GM12878 (cell line): ENCODE data around the gene SEC61A1. TPM values are rescaled to one million over a fixed set of nuclear protein-coding genes. Genes with fewer than 3 reads are reported as not detected.

Experiments
- ATAC-seq: fragments of 200-7000 bp; cut with Tn5 transposase; 3 replicates; pipeline ENCODE4 v1.9.1; 2020; ENCODE audit warnings: mild to moderate bottlenecking, moderate library complexity
- BruUV-seq: library from RNA; stranded (reverse); fragments of 400-500 nt; replicated peaks from 2 replicates; lab custom pipeline; 2021; lab: Mats Ljungman, UMichigan
- CTCF ChIA-PET: fragments of 300-600 bp; sonication (Branson Sonifier 250); formaldehyde crosslinking; extraction: SDS; loops from one replicate; lab custom pipeline; 2021; ENCODE audit warnings: inconsistent platforms; lab: Yijun Ruan, JAX
- POLR2A ChIA-PET: fragments of 350-600 bp; formaldehyde crosslinking; extraction: SDS; loops from one replicate; lab custom pipeline; 2021; ENCODE audit warnings: inconsistent platforms; lab: Charles Lee
- RAD21 ChIA-PET: fragments of 300-600 bp; sonication (Branson Sonifier 250); formaldehyde crosslinking; loops from one replicate; lab custom pipeline; 2023; ENCODE audit warnings: antibody characterized with exemption; ENCODE audit not compliant: unreplicated experiment; lab: Charles Lee
- SMC1A ChIA-PET: fragments of 300-600 bp; sonication (Branson Sonifier 250); formaldehyde crosslinking; loops from one replicate; lab custom pipeline; 2023; ENCODE audit not compliant: unreplicated experiment, uncharacterized antibody; lab: Charles Lee
- DNase-seq: peaks from one replicate; pipeline ENCODE4 v3.0.0-alpha.2; 2011; ENCODE audit warnings: low read depth, low spot score
- FAIRE-seq: peaks from 3 replicates; lab custom pipeline; 2011; peaks lifted over from hg19 to GRCh38; lab: Jason Lieb, UNC
- H2AFZ ChIP-seq: 2 replicates; pipeline ENCODE4 v1.6.0; 2011; ENCODE audit warnings: low read depth, low read length, control low read depth; ENCODE audit not compliant: control insufficient read depth
- H3K27ac ChIP-seq: 2 replicates; pipeline ENCODE4 v1.5.1; 2011; ENCODE audit warnings: control low read depth; ENCODE audit not compliant: control insufficient read depth, insufficient read depth
- H3K27me3 ChIP-seq, 2 experiments: replicated peaks in 1 of 2; 2 replicates each; pipeline versions ENCODE4 v1.6.0 to v1.6.1; 2011; ENCODE audit warnings: low read length in 1 of 2; ENCODE audit not compliant: control insufficient read depth in 2 of 2, insufficient read depth in 2 of 2
- H3K36me3 ChIP-seq, 2 experiments: 2 replicates each; pipeline ENCODE4 v1.5.1; 2011; ENCODE audit warnings: low read length in 1 of 2; ENCODE audit not compliant: control insufficient read depth in 2 of 2, insufficient read depth in 2 of 2
- H3K4me1 ChIP-seq: 2 replicates; pipeline ENCODE4 v1.6.1; 2011; ENCODE audit warnings: mild to moderate bottlenecking, low read length, moderate library complexity, mixed read lengths; ENCODE audit not compliant: control insufficient read depth, insufficient read depth
- H3K4me2 ChIP-seq: 2 replicates; pipeline ENCODE4 v1.6.0; 2011; ENCODE audit warnings: control low read depth; ENCODE audit not compliant: control insufficient read depth, insufficient read depth
- H3K4me3 ChIP-seq: fragments of 200-600 bp; sonication (generic); 2 replicates; pipeline ENCODE4 v1.5.1; 2016
- H3K79me2 ChIP-seq: 2 replicates; pipeline ENCODE4 v1.6.0; 2011; ENCODE audit warnings: low read length; ENCODE audit not compliant: control insufficient read depth, insufficient read depth
- H3K9ac ChIP-seq: 2 replicates; pipeline ENCODE4 v1.8.0; 2011; ENCODE audit warnings: low read length, control low read depth, mixed read lengths; ENCODE audit not compliant: control insufficient read depth, insufficient read depth
- H3K9me3 ChIP-seq: replicated peaks from 3 replicates; pipeline ENCODE4 v1.5.1; 2011; ENCODE audit warnings: mild to moderate bottlenecking, low read length; ENCODE audit not compliant: control insufficient read depth, insufficient read depth
- H4K20me1 ChIP-seq: 2 replicates; pipeline ENCODE4 v1.6.0; 2011; ENCODE audit not compliant: control insufficient read depth, insufficient read depth
- BHLHE40 ChIP-seq, 2 experiments: fragments of 450-650 bp in 1 of 2; IDR thresholded peaks; 2 replicates each; pipeline ENCODE4 v1.6.1; 2011 to 2017; ENCODE audit warnings: low read depth in 2 of 2, borderline replicate concordance in 1 of 2, improper control_type of control experiment in 1 of 2, low read length in 1 of 2, mild to moderate bottlenecking in 1 of 2
- IKZF1 ChIP-seq: fragments of 450-650 bp; conservative IDR thresholded peaks from 2 replicates; pipeline ENCODE4 v1.6.1; 2017; ENCODE audit warnings: antibody characterized with exemption, mild to moderate bottlenecking
- MAX ChIP-seq: IDR thresholded peaks from 2 replicates; pipeline ENCODE4 v1.6.1; 2012; ENCODE audit warnings: low read depth, low read length, improper control_type of control experiment
- MTA3 ChIP-seq: IDR thresholded peaks from 2 replicates; pipeline ENCODE4 v1.6.1; 2012; ENCODE audit warnings: low read length, inconsistent platforms, borderline replicate concordance
- RUNX3 ChIP-seq: IDR thresholded peaks from 2 replicates; pipeline ENCODE4 v1.6.1; 2012; ENCODE audit warnings: low read length, inconsistent platforms
- WGBS: methylation state at CpG from one replicate; pipeline ENCODE4 v1.1.6; 2016; ENCODE audit warnings: low lambda C conversion rate; ENCODE audit not compliant: insufficient replicate concordance, insufficient coverage; ENCODE audit errors: missing lambda C conversion rate; 5-methylcytosine and 5-hydroxymethylcytosine counted together
- in situ Hi-C: fragments of 300-500 bp; cut with MboI; formaldehyde crosslinking; loops from 9 replicates; pipeline ENCODE4 v1.14.3; 2018; ENCODE audit warnings: mixed read lengths
- intact Hi-C: fragments of 100-400 bp; cut with micrococcal nuclease; formaldehyde crosslinking; loops from one replicate; pipeline ENCODE4 v1.14.2; 2022; ENCODE audit not compliant: unreplicated experiment
- polyA plus RNA-seq, 11 experiments: library from polyadenylated mRNA; depleted of rRNA in 4 of 11; unstranded in 6 of 11; stranded (reverse) in 5 of 11; fragments of >200 nt; fragmentation: Nextera tagmentation in 4 of 11; fragmentation: Illumina TruSeq in 1 of 11; extraction: Ambion mirVana in 4 of 11; extraction: Trizol in 1 of 11; gene quantifications; 1 replicate in 1 of 11; 2 replicates in 10 of 11; pipeline versions ENCODE4 v1.2.1 to v1.2.3, GENCODE V29; 2011 to 2016; ENCODE audit warnings: inconsistent platforms in 2 of 11, missing spikeins in 2 of 11, low read depth in 1 of 11
- total RNA-seq, 4 experiments: library from RNA; depleted of rRNA in 3 of 4; stranded (reverse); fragments of >200 nt in 3 of 4; fragmentation: Illumina TruSeq in 1 of 4; extraction: Trizol in 1 of 4; gene quantifications; 2 replicates each; pipeline versions ENCODE4 v1.2.1 to v1.2.3, GENCODE V29; 2013 to 2021

SEC61A1 gene
- total and polyA plus RNA-seq, 10 of the 15 experiments (the other 5 are each of a cell fraction or from before 2014, with no cell fraction given) = 5.2 to 265 (median 142) TPM

GRCh38 chr3:128041344-128041743, 10.9 kb upstream of the SEC61A1 start:
- FAIRE-seq = no peak
- H3K4me2 ChIP-seq = no peak overlapping the region
- POLR2A ChIA-PET = no interaction called here

GRCh38 chr3:128050597-128050996, 1.6 kb upstream of the SEC61A1 start:
- TF ChIP-seq RUNX3 (no peak), MTA3 (no peak), IKZF1 (no peak)

More at GRCh38 chr3:128041344-128041743, 10.9 kb upstream of the SEC61A1 start:
- no peaks in the 10 kb centered on the region for H3K36me3 ChIP-seq
- 65% methylated on average over 1 of the region's 1 CpG for WGBS
- H3K4me1 ChIP-seq = no peaks in the 10 kb centered on the region
- H3K27me3 ChIP-seq = no peaks in the 10 kb centered on the region; a peak in 2 of 4 replicates
- no TSS peak for BruUV-seq
- no peak for ATAC-seq
- H3K9ac ChIP-seq = no peak overlapping the region
- SMC1A ChIA-PET = interaction anchor here (0.8 to 1.5 kb wide), 4 partner anchors 9 to 398 kb away, joined by 3 to 4 read pairs (median 3); no protein-coding TSS in a partner anchor
- no peak overlapping the region for H2AFZ ChIP-seq
- RAD21 ChIA-PET = no interaction called here
- no peak for TF ChIP-seq MAX
- TF ChIP-seq BHLHE40 (IDR thresholded peaks at IDR 0.05; ENCODE audit: borderline replicate concordance in 1 of 2, low read depth in 2 of 2, low read length in 1 of 2) = no peak
- no peak overlapping the region for H3K4me3 ChIP-seq
- H4K20me1 ChIP-seq = no peaks in the 10 kb centered on the region
- in situ Hi-C loops (no loop called here), intact Hi-C loops (no loop called here)
- H3K27ac ChIP-seq = no peak overlapping the region
- no peaks in the 10 kb centered on the region for H3K9me3 ChIP-seq
- no peak for DNase-seq
- H3K79me2 ChIP-seq = no peaks in the 10 kb centered on the region
- CTCF ChIA-PET = no interaction called here

More at GRCh38 chr3:128050597-128050996, 1.6 kb upstream of the SEC61A1 start:
- no peaks in the 10 kb centered on the region for H3K27me3 ChIP-seq
- intact Hi-C loops (loop anchor here (5.0 to 10.0 kb wide), 2 partner anchors 316 to 463 kb away; no protein-coding TSS in a partner anchor), in situ Hi-C loops (no loop called here)
- WGBS = 46% methylated on average over 3 of the region's 3 CpGs
- peaks cover 44% of the 10 kb centered on the region for H3K79me2 ChIP-seq
- DNase-seq (no peak), FAIRE-seq (no peak), ATAC-seq (no peak)
- no peak overlapping the region for H2AFZ ChIP-seq
- peaks cover 0 to 15% of the 10 kb centered on the region in 2 experiments; a peak in 2 of 4 replicates for H3K36me3 ChIP-seq
- peaks cover 2% of the 10 kb centered on the region; the same call in 1 of the 2 replicates for H4K20me1 ChIP-seq
- no peak overlapping the region for H3K27ac ChIP-seq
- no peak overlapping the region; the same call in 1 of the 2 replicates for H3K9ac ChIP-seq
- POLR2A ChIA-PET = no interaction called here
- RAD21 ChIA-PET = no interaction called here
- CTCF ChIA-PET = interaction anchor here (2.0 kb wide), 1 partner anchor 25 kb away, joined by 6 read pairs; no protein-coding TSS in a partner anchor
- H3K4me2 ChIP-seq = no peak overlapping the region; the same call in 1 of the 2 replicates
- no peaks in the 10 kb centered on the region for H3K9me3 ChIP-seq
- no peak overlapping the region for H3K4me3 ChIP-seq
- peaks cover 15% of the 10 kb centered on the region; the same call in 1 of the 2 replicates for H3K4me1 ChIP-seq
- SMC1A ChIA-PET = interaction anchor here (1.2 kb wide), 1 partner anchor 9 kb away, joined by 3 read pairs; no protein-coding TSS in a partner anchor
- no TSS peak for BruUV-seq
